GM18951 (cell line): ENCODE results near the gene PRDX2.

ENCODE experiments used
- POLR2A ChIP-seq: IDR thresholded peaks from 4 replicates; pipeline ENCODE4 v1.6.1; 2011; ENCODE audit warnings: mild to moderate bottlenecking; ENCODE audit not compliant: insufficient read length, insufficient read depth; ENCODE audit errors: extremely low read depth
- in situ Hi-C: fragments of 300-500 bp; cut with MboI; formaldehyde crosslinking; loops from one replicate; pipeline ENCODE4 v1.12.0; 2022; ENCODE audit warnings: low sequenced_read_pairs, mixed read lengths, inconsistent platforms; ENCODE audit not compliant: unreplicated experiment

Gene PRDX2

DNA sequence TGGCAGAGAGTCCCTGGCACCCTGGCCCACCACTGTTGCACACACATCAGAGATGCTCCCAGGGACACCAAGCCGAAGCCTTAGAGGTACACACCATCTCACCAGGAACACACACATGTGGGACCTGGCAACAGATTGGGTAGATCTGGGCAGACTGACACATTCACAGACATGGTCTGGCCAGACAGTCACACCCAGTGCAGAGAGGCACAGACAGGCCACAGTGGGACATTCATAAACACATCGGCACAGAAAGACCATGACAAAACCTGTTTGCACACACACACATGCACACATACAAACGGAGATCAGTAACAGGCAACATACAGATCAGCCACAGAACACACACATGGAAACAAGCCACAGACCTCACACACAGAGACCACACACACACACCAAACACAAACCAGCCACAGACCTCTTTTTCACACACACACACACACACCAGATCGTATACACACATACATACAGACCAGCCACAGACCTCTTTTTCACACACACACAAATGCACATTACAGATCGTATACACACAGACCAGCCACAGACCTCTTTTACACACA, 16.6 kb downstream of the PRDX2 start:
- no peak for TF ChIP-seq POLR2A
- in situ Hi-C loops, result no loop called here

DNA sequence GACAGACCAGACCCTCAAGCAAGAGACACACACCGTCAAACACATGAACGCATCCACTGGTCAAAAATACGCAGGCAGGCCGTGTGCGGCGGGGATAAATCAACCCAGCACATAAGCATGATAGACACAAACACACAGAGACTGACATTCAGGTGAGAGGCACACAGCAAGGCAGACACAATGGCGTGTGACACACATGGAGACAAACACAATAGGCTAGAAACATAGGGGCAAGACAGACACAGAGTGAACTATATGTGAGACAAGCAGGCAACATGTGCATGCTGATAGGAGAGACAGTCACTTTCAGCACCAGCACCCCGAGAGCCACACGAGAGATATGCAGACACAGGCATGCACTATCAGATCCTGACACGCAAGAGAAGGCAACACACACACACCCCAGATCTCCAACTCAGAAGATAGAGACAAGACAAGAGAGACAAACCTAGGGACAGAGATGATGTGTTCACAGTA, 17.2 kb downstream of the PRDX2 start:
- no peak for TF ChIP-seq POLR2A
- in situ Hi-C loops, result no loop called here

DNA sequence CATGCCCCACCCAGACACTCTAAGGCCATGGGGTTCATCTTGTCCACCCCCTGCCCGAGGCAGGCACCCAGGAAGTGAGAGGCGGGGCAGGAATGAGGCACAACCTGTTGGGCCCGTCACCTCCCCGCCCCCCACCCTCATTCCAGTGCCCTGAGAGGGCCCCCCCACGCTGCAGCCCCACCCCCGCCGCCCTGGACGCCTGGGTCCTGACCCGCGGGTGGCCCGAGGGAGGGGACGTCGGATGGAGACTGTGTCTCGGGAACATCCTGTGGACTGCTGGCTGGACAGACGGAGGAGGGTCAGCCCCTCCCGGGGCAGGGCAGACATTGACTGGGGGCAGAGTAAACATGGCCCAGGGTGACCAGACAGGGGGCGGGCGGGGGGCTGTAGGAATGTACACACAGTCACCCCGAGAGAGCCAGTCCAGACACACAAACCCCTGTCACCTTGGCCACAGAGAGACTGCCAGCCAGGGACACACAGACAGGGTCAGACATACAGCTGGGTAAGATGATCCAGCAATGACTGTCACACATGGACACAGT, 17.7 kb downstream of the PRDX2 start:
- no peak for TF ChIP-seq POLR2A
- in situ Hi-C loops, result no loop called here

DNA sequence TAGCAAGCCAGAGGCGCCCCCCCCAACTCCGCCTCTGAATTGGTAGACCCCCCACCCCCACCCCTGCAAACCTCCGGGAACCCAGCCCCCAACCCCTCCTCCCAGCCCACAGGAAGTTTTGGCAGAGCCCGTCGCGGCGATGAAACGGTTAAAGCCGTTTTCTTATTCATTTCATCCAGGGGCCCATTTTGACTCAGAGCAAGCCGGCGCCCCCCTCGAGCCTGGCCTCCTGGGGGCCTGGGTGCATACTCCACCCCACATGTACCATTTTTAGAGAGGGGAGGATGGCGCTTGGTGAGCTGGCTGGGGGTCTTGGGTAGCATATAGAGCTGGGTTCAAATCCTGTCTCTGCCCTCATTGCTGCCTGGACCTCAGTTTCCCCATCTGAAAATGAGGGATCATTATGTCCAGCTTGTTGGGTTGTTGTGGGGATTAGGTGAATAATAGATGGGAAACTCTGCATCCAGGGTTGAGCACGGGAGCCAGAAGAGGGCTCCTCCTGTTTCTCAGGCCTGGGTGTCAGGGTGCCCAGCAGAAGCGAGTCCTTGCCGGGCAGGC, 18.2 kb downstream of the PRDX2 start:
- TF ChIP-seq POLR2A, result peak; percentile 15
- in situ Hi-C loops, result no loop called here

DNA sequence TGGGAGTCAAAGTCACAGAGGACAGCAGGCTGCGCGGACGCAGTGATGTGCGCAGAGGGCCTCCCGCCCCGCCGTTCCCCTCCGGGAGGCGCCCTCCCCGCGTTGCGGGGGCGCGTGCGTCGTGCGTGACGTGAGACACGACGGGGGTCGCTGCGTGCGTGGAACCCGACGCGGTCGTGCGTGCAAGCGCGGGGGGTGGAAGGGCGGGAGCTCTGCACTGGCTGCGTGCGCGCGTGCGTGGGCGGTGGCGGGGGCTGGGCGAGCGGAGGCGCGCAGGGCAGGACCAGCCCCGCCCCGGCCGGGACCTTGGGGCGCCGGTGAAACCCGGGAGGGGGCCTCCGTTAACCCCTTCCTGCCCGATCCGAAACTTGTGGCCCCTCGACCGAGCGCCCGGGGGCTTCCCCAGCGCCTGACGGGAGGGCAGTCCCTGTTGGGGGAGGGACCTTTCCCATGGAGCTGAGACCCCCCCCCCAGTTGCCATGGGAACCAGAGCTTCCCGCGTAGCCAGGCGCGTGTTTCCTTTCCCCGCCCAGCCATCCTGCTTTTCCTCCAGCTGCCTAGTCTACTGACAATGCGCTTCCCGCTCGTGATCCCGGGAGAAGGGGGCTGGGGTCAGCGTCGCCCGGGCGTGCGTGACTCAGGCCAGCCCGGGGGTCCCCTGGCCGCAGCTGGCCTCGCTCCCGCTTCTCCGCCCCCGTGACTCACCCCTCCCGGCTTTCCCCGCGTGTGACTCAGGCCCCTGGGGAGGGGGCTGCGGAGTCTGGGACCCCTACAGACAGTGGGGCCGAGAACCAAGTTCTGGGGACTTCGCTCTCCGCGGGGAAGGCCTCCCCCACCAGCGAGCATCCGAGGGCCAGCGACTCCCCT, 18.9 kb downstream of the PRDX2 start:
- TF ChIP-seq POLR2A, result peak; percentile 59
- in situ Hi-C loops, result no loop called here

DNA sequence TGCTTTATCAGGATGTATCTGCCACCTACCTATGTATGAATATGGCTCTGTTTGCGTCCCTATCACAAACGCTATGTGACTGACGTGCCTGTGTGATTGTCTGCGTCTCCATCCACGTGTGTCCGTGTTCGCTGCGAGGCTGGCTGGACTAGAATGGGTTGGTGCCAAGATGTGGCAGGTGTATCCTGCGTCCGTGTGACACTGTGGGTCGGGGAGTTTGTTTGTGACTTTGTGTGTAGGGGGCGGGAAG, 19.5 kb downstream of the PRDX2 start:
- TF ChIP-seq POLR2A, result no peak
- in situ Hi-C loops, result no loop called here

DNA sequence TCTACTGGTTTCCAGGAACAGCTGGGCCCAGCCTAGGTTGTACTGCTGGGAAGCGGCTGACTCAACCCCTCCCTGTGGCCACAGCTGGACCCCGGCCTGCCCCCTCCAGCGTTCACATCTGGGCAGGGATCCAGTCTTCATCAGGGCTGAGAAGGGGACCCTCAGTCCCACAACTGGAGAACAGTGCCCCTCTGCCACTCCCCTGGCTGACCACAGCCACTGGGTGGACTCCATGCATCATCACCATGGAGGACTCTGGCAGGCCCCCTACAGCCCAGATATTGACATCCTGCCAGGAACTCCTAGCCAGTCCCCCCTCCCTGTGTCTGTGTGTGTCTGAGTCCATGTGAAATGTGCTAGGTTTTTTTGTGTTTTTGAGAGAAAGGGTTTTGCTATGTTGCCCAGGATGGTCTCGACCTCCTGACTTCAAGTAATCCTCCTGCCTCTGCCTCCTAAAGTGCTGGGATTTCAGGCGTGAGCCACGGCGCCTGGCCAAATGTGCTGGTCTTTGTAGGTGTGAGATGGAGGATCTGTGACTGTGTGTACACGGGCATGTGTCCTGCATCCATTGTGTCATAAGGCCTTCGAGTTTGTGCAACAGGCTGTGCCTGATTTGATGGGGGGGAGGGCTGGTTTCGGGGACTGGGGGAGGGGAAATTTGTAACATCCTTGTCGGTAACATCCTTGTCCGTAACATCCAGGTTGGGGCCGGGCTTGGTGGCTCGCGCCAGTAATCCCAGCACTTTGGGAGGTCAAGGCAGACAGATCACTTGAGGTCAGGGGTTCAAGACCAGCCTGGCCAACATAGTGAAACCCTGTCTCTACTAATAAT, 22.2 kb downstream of the PRDX2 start:
- in situ Hi-C loops, result no loop called here
- TF ChIP-seq POLR2A, result no peak

DNA sequence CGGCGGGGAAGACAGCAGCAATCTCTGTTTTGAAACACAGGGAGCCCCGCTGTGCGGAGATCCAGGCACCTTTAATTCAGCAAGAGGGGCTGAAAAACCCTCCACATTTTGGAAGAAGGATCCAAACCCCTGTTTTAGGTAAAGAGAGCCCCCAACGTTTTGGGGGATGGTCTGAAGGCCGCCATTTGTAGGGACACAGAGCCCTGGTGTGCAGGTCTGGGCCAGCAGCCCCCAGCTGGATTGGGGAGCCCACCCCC, 22.8 kb downstream of the PRDX2 start:
- no peak for TF ChIP-seq POLR2A
- in situ Hi-C loops, result no loop called here

DNA sequence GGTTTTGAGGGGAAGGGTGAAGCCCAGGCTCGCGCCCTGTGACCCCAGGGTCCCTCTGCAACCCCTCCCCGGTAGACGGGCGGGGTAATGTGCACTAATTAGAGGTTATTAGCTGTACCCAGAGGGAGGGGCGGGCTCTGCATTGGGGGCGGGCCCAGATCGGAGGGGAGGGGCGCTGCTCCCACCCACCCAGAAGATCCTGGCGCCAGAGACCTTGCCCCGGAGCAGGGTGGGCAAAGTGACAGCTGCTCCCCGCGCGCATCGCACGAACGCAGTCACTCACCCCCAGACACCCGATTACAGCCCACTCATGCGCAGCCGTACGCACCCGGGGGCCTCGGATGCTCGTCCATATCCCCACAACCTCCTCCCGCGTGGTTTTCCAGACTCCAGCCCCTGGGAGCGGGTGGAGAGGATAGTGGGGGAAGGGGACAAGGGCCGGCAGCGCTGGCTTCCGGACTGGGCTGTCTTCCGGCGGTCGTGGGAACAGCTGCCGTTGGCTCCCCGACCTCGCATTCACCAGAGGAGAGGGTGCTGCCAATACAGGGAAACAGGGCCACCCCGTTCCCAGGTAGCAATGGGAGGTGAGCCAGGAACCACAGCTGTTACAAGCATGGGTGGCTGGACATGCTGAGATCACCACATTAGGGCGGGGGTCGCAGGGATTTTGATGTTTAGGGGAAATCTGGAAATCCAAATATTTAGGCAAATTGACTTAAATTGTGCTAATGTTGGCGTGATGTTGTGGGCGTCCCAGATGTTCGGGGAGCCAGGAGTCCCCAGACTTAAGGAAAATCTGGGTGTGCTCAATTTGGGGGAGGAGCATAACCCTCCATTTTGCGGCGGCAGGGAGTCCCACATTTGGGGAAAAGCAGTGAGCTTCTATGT, 23.3 kb downstream of the PRDX2 start:
- peak; percentile 61 for TF ChIP-seq POLR2A
- in situ Hi-C loops, result no loop called here

DNA sequence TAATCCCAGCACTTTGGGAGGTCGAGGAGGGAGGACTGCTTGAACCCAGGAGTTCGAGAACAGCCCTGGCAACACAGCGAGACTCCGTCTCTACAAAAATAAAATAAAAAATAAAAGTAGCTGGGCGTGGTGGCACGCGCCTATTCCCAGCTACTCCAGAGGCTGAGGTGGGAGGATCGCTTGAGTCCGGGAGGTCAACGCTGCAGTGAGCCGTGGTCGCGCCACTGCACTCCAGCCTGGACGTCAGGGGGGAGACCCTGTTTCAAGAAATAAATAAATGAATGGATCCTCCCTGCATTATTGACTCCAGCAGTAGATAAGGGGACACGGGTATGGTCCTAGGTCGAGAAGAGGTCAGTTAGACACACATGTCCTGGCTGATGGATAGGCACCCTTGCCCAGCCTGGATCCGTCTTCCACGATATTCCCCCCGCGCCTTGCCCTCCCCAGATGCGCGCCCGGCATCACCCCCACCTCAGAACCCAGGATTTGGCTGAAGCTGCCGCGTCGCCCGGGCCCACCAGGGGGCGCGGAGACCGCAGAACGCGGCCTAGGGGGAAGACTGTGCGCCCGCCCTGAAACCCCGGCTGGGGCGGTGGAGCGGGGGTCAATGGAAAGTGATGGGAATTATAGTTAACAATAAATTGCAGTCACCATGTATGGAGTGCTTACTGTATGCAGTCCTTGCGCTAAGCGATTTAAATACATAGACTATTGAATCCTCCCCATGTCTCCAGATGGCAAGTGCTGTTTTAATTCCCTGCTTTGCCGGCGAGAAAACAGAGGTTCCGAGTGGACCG, 24.2 kb downstream of the PRDX2 start:
- TF ChIP-seq POLR2A, result no peak
- in situ Hi-C loops, result no loop called here

DNA sequence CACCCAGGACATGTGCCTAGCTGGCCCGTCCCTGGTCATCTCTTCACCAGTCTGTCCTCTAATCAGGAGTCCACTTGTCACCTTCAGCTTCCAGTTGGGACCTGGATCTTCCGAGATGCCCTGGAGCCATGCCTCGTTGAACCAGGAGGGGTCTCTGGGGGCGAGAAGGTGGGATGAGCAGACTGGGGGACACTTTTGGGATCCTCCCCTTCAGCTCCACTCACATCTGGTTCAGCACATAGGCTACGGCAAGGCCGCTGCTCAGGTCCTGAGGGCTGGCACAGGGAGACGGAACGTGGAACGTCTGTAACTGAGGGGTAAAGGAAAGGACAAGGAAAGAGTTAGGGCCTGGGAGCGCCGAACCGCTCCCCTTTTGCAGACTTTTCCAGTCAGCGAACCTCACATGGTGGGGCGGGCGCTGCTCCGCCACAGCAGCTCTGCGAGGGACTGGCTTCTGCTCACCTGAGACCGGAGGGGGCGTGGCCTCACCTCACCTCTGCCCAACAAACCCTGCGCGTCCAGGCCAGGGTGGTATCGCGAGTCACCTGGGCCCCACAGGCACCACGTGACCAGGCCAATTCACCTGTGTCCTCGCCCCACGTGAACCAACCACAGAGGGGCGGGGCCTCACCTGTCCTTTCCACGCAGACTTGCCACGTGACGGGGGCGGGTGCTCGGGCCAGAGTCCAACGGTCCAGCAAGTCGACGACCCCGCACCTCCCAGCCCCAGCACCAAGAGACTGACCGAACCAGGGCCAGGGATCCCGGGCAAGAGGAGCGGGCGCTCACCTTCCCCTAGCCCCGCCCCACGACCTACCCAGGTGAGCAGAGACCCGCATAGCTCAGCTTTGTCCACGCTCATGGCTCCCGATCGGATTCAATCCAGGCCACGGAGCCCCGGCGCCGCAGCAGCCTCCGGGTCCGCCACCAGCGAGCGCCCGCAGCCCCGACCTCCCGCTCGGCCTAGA, 26.7 kb downstream of the PRDX2 start, which contains the start of gene HOOK2:
Gene HOOK2 (minus strand): TSS at position 965 of the 968 bp plus-strand sequence. CDS start 103 bp downstream, at position 862.
- peak; percentile 44 for TF ChIP-seq POLR2A
- in situ Hi-C loops, result no loop called here

DNA sequence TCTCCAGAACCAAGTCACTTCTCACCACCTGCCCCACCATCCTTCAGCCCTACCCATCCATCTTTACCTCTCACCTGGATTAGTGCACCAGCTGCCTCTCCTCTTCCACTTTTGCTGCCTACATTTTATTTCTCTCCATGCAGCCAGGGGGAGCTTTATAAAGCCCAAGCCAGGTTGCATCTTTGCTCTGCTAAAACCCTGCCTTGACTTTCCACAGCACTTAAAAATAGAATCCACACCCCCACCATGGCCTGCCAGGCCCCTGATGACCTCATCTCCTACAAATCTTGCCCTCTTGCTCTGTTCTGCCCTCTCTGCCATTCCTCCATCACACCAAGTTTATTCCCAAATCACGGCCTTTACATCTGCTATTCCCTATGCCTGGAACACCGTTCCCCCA, 28.0 kb downstream of the PRDX2 start:
- TF ChIP-seq POLR2A, result no peak
- in situ Hi-C loops, result no loop called here
